ENCODE measurements around the gene APBB2. TPM values are rescaled to one million over a fixed set of nuclear protein-coding genes. Genes with fewer than 3 reads are reported as not detected.

The APBB2 gene
- total RNA-seq, 4 donors from 2014 or later, result 139 to 248 (median 203) TPM

DNA sequence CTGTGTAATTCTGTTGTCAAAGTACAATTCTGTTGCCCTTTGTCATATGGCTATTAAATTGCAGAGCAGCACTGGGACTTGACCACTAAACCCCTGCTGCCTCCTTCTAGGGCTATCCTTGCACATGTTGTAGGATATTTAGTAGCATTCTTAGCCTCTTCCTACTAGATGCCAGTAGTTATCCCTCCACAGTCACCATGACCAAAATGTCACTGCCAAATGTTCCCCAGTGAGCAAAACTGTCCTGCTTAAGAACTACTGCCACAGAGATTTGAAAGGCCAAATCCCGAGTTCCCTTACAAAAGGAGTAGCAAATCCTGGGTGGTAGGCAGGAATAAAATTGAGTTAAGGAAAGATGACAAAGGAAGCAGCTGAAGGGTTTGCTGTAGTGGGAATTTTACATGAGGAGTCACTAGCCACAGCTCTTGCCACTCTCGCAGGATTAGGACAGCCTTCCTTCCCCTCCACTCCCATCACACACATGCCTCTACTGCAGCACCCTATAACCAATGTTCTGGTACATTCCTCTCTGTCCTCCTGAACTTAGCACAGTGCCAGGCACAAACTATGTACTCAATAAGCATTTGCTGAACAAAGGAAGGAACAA lies 8.4 kb downstream of the APBB2 start:
- no peak for DNase-seq (ENCODE audit: low spot score in 2 of 2)
- Histone ChIP-seq H3K9me3 (no peaks in the 10 kb centered on the region), H3K27me3 (no peaks in the 10 kb centered on the region), H3K27ac (no peak overlapping the region), H3K36me3 (no peaks in the 10 kb centered on the region), H3K4me1 (peaks cover 0 to 82% (median 26%) of the 10 kb centered on the region in 4 donors), H3K4me3 (no peak overlapping the region)
- no peak for TF ChIP-seq POLR2A (IDR thresholded peaks at IDR 0.05)
- TF ChIP-seq EP300 (IDR thresholded peaks at IDR 0.05), result no peak
- TF ChIP-seq, protein P1, sequence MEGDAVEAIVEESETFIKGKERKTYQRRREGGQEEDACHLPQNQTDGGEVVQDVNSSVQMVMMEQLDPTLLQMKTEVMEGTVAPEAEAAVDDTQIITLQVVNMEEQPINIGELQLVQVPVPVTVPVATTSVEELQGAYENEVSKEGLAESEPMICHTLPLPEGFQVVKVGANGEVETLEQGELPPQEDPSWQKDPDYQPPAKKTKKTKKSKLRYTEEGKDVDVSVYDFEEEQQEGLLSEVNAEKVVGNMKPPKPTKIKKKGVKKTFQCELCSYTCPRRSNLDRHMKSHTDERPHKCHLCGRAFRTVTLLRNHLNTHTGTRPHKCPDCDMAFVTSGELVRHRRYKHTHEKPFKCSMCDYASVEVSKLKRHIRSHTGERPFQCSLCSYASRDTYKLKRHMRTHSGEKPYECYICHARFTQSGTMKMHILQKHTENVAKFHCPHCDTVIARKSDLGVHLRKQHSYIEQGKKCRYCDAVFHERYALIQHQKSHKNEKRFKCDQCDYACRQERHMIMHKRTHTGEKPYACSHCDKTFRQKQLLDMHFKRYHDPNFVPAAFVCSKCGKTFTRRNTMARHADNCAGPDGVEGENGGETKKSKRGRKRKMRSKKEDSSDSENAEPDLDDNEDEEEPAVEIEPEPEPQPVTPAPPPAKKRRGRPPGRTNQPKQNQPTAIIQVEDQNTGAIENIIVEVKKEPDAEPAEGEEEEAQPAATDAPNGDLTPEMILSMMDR (IDR thresholded peaks at IDR 0.05), result no peak
- 83 to 84% methylated on average over 2 of the region's 2 CpGs for WGBS, 2 donors

DNA sequence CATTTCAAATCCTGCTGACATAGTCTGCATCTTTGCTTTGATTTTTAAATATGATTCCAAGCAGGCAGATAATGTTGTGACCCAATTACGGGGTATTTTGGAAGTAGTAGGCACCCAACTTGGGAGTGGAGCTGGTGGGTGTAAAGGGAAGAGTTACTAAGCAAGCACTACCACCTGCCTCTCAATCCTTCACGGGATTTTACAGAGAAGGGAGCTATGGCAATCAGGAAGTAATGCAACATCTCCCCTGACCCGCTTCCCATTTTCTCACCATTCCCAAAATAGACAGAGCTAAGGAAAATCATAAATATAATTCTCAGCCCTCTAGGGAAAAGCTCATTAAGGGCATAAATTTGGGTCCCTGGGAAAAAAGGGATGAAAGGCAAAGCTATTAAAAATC lies 9.2 kb downstream of the APBB2 start:
- H3K27me3 ChIP-seq, result no peaks in the 10 kb centered on the region
- peaks cover 0 to 84% (median 26%) of the 10 kb centered on the region in 4 donors for H3K4me1 ChIP-seq
- H3K36me3 ChIP-seq, result no peaks in the 10 kb centered on the region
- TF ChIP-seq EP300 (IDR thresholded peaks at IDR 0.05), result no peak
- peak overlapping the region in 2 of 4 donors; percentile 23 to 63 for H3K27ac ChIP-seq
- DNase-seq (ENCODE audit: low spot score in 2 of 2), result no peak
- WGBS, 2 donors, result 53% methylated on average over 3 of the region's 3 CpGs
- H3K9me3 ChIP-seq, result no peaks in the 10 kb centered on the region
- H3K4me3 ChIP-seq, result no peak overlapping the region

DNA sequence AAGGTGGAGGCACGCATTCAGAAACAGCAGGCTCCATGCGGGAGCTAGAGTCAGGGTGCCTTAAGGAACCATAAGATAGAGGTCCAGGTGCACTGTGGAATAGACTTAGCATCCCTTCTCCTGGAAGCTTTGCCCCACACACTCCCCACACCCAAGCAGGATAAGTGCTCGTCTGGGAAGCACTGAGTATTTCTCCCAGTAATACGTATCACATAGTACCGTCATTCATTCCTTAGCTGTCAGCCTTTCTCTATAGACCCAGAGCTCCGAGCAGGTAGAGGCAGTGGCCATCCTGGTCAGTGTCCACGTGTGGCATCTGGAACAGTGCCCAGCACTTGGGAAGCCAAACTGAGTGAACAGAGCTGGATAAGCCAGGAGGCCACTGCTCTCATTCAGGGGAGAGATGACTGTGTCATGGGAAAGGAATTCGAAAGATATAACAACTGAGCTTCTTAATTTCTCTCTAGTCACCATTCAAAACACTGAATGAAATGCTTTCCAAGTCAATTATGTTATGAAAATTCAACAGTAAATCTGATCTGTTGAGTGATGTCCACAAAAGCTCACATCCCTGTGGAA lies 9.9 kb downstream of the APBB2 start:
- Histone ChIP-seq H3K9me3 (no peaks in the 10 kb centered on the region), H3K4me1 (peaks cover 0 to 85% (median 26%) of the 10 kb centered on the region in 4 donors), H3K27ac (peak overlapping the region in 2 of 4 donors; percentile 63 to 67), H3K27me3 (no peaks in the 10 kb centered on the region), H3K4me3 (no peak overlapping the region), H3K36me3 (no peaks in the 10 kb centered on the region)
- DNase-seq (ENCODE audit: low spot score in 2 of 2), result no peak
- TF ChIP-seq, protein P1 (IDR thresholded peaks at IDR 0.05), result no peak
- TF ChIP-seq EP300 (IDR thresholded peaks at IDR 0.05), result no peak
- TF ChIP-seq POLR2A (IDR thresholded peaks at IDR 0.05), result no peak
- 64 to 72% methylated on average over 8 of the region's 8 CpGs for WGBS, 2 donors

DNA sequence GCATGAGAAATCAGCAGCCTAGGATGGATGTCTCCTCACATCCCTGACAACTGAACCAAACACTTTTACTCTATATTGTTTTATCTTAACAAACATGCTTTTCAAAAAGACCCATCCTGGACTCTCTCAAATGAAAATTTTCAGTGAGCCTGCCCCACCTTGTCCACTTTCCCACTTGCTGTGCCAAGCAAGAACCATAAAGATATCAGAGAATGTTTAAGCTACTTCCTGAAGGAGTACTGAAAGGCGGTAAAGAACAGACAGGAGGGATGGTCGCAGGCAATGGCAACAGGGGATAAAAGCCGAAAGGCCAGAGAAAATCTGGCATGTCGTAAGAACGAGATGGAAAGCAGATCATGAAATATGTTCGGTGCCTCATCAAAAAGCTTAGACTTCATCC lies 10.5 kb downstream of the APBB2 start:
- 71 to 80% methylated on average over 6 of the region's 6 CpGs for WGBS, 2 donors
- DNase-seq (ENCODE audit: low spot score in 2 of 2), result no peak

DNA sequence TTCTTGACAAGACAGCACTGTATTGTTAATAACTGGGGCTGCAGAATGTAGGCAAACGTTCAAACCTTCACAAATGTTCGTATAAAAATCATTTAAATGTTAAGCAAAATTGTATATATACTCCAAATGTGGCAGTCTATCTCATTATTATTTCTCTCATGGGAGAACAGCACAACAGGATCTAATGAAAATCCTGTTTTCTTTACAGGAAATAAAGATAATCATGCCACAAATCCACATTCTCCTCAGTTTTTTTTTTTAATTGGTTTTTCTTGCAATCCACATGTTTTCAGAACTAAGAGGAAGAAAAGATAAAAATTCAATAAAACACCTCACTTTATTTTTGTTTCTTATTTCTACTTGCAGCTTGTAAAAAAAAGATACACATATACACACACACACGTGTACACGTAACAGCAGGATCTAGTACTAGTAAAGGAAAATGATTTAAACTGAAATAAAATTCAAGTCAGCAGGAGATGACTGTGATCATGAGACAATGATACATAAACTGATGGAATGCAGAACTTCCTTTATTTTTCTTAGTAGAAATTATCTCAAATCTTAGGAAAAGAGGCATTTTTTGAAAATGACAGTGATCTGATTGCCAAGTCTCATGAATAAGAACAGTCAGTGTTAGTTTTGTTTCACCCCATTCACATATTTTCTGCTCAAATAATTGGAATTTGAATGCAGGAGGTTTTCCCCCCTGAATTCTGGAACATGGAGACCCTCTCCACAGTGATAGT lies 11.3 kb downstream of the APBB2 start:
- Histone ChIP-seq H3K4me3 (no peak overlapping the region), H3K9me3 (no peaks in the 10 kb centered on the region), H3K36me3 (no peaks in the 10 kb centered on the region), H3K27ac (peak overlapping the region in 2 of 4 donors; percentile 38 to 67), H3K4me1 (peaks cover 0 to 93% (median 25%) of the 10 kb centered on the region in 4 donors), H3K27me3 (no peaks in the 10 kb centered on the region)
- 58 to 62% methylated on average over 4 of the region's 4 CpGs for WGBS, 2 donors
- DNase-seq (ENCODE audit: low spot score in 2 of 2), result no peak
- TF ChIP-seq EP300 (IDR thresholded peaks at IDR 0.05), result no peak
- TF ChIP-seq, protein P1 (IDR thresholded peaks at IDR 0.05), result no peak
- no peak for TF ChIP-seq POLR2A (IDR thresholded peaks at IDR 0.05)

More for the DNA sequence above, 10.5 kb downstream of the APBB2 start:
- Histone ChIP-seq H3K4me1 (peaks cover 0 to 89% (median 26%) of the 10 kb centered on the region in 4 donors), H3K4me3 (no peak overlapping the region), H3K27me3 (no peaks in the 10 kb centered on the region), H3K27ac (peak overlapping the region in 2 of 4 donors; percentile 38 to 67), H3K36me3 (no peaks in the 10 kb centered on the region), H3K9me3 (no peaks in the 10 kb centered on the region)
- TF ChIP-seq, protein P1 (IDR thresholded peaks at IDR 0.05), result no peak
- TF ChIP-seq POLR2A (IDR thresholded peaks at IDR 0.05) (no peak), EP300 (IDR thresholded peaks at IDR 0.05) (no peak)

Measured in tibial nerve (tissue), 4 donors.